H1 (cell line): Measurements from ENCODE around the gene CNTF. TPM values are rescaled to one million over a fixed set of nuclear protein-coding genes. Genes with fewer than 3 reads are reported as not detected.

ENCODE experiments used
- CTCF ChIA-PET: fragments of 300-600 bp; sonication (Branson Sonifier 250); formaldehyde crosslinking; loops from one replicate; lab custom pipeline; 2021; ENCODE audit not compliant: partially characterized antibody; lab: Charles Lee
- POLR2A ChIA-PET: fragments of 300-600 bp; sonication (Branson Sonifier 250); formaldehyde crosslinking; loops from one replicate; lab custom pipeline; 2021; ENCODE audit warnings: inconsistent platforms; ENCODE audit not compliant: partially characterized antibody; lab: Charles Lee
- DNase-seq, 2 experiments: peaks; one replicate each; pipeline versions ENCODE4 v3.0.0 to v3.0.0-alpha.2; 2010 to 2022; ENCODE audit warnings: low spot score in 2 of 2, low read depth in 1 of 2, mixed read lengths in 1 of 2
- FAIRE-seq: peaks from 2 replicates; lab custom pipeline; 2011; peaks lifted over from hg19 to GRCh38; lab: Jason Lieb, UNC
- H2AFZ ChIP-seq: 2 replicates; pipeline ENCODE4 v1.8.1; 2012; ENCODE audit warnings: low read length, inconsistent platforms
- H2AK5ac ChIP-seq: 2 replicates; pipeline ENCODE4 v1.6.1; 2013; ENCODE audit warnings: low read depth, low read length
- H2BK120ac ChIP-seq: replicated peaks from 2 replicates; pipeline ENCODE3; 2013; ENCODE audit warnings: low read depth, low read length, inconsistent platforms
- H2BK12ac ChIP-seq: 2 replicates; pipeline ENCODE4 v1.6.1; 2013; ENCODE audit warnings: low read depth, low read length
- H2BK15ac ChIP-seq: 2 replicates; pipeline ENCODE4 v1.6.1; 2013; ENCODE audit warnings: low read length
- H2BK20ac ChIP-seq: 2 replicates; pipeline ENCODE4 v1.6.1; 2013; ENCODE audit warnings: low read length
- H2BK5ac ChIP-seq: 2 replicates; pipeline ENCODE4 v1.6.1; 2013; ENCODE audit warnings: low read depth, low read length
- H3K14ac ChIP-seq: 2 replicates; pipeline ENCODE4 v1.6.1; 2013; ENCODE audit warnings: inconsistent platforms; ENCODE audit not compliant: insufficient read length
- H3K18ac ChIP-seq: 2 replicates; pipeline ENCODE4 v1.6.1; 2013; ENCODE audit warnings: low read length; ENCODE audit errors: extremely low read depth
- H3K23ac ChIP-seq: 2 replicates; pipeline ENCODE4 v1.6.1; 2013; ENCODE audit warnings: inconsistent platforms; ENCODE audit not compliant: insufficient read length
- H3K23me2 ChIP-seq: 2 replicates; pipeline ENCODE4 v1.6.1; 2013; ENCODE audit warnings: low read depth, low read length
- H3K27ac ChIP-seq: 2 replicates; pipeline ENCODE4 v1.6.1; 2011; ENCODE audit warnings: low read depth, low read length, inconsistent platforms
- H3K27me3 ChIP-seq, 4 experiments: replicated peaks in 1 of 4; 1 replicate in 1 of 4; 2 replicates in 3 of 4; pipeline versions ENCODE4 v1.6.1 to v1.8.1; 2011 to 2013; ENCODE audit warnings: low read length in 3 of 4, mild to moderate bottlenecking in 3 of 4, inconsistent platforms in 2 of 4, mixed read lengths in 2 of 4, moderate library complexity in 1 of 4; ENCODE audit not compliant: control insufficient read depth in 3 of 4, insufficient read depth in 3 of 4; ENCODE audit errors: extremely low read depth in 1 of 4
- H3K36me3 ChIP-seq, 4 experiments: 2 replicates each; pipeline versions ENCODE4 v1.6.1 to v1.8.1; 2011 to 2013; ENCODE audit warnings: mild to moderate bottlenecking in 4 of 4, low read length in 3 of 4, moderate library complexity in 2 of 4, control low read depth in 1 of 4, inconsistent platforms in 1 of 4; ENCODE audit not compliant: insufficient read depth in 4 of 4, control insufficient read depth in 2 of 4
- H3K4ac ChIP-seq: replicated peaks from 2 replicates; pipeline ENCODE3; 2013; ENCODE audit warnings: low read length, low read depth, mixed read lengths, inconsistent platforms; ENCODE audit not compliant: insufficient read length
- H3K4me1 ChIP-seq, 4 experiments: replicated peaks in 1 of 4; 1 replicate in 1 of 4; 2 replicates in 3 of 4; pipeline versions ENCODE4 v1.6.1 to v1.8.1; 2011 to 2013; ENCODE audit warnings: low read length in 3 of 4, inconsistent platforms in 2 of 4, mixed read lengths in 1 of 4; ENCODE audit not compliant: insufficient read depth in 4 of 4, control insufficient read depth in 3 of 4
- H3K4me2 ChIP-seq, 2 experiments: 2 replicates each; pipeline versions ENCODE4 v1.6.1 to v1.8.1; 2011 to 2013; ENCODE audit warnings: low read depth in 2 of 2, low read length in 2 of 2, control low read depth in 1 of 2, inconsistent platforms in 1 of 2, mild to moderate bottlenecking in 1 of 2; ENCODE audit not compliant: insufficient read depth in 1 of 2
- H3K4me3 ChIP-seq, 4 experiments: fragments of 200-600, 300-600 bp in 1 of 4; sonication (generic), shearing (Covaris generic), sonication (Bioruptor Twin) in 1 of 4; 2 replicates each; pipeline versions ENCODE4 v1.5.1 to v1.8.1; 2011 to 2016; ENCODE audit warnings: low read length in 4 of 4, low read depth in 3 of 4, control low read depth in 2 of 4, inconsistent platforms in 2 of 4, mild to moderate bottlenecking in 2 of 4, mixed read lengths in 1 of 4, moderate library complexity in 1 of 4; ENCODE audit not compliant: insufficient read depth in 2 of 4; ENCODE audit errors: extremely low read depth in 1 of 4
- H3K56ac ChIP-seq: replicated peaks from 2 replicates; pipeline ENCODE3; 2013; ENCODE audit warnings: low read depth, mild to moderate bottlenecking, mixed read lengths, low read length, inconsistent platforms; ENCODE audit not compliant: insufficient read length
- H3K79me1 ChIP-seq: 2 replicates; pipeline ENCODE4 v1.6.1; 2013; ENCODE audit warnings: low read depth, low read length, control low read depth
- H3K79me2 ChIP-seq, 2 experiments: 2 replicates each; pipeline versions ENCODE4 v1.6.1 to v1.8.1; 2012 to 2013; ENCODE audit warnings: low read length in 2 of 2, mild to moderate bottlenecking in 2 of 2, inconsistent platforms in 1 of 2; ENCODE audit not compliant: insufficient read depth in 2 of 2, control insufficient read depth in 1 of 2
- H3K9ac ChIP-seq, 4 experiments: replicated peaks in 1 of 4; 1 replicate in 1 of 4; 2 replicates in 3 of 4; pipeline versions ENCODE4 v1.6.1 to v1.8.1; 2011 to 2013; ENCODE audit warnings: low read depth in 3 of 4, low read length in 3 of 4, control low read depth in 2 of 4, mild to moderate bottlenecking in 2 of 4, moderate library complexity in 2 of 4, inconsistent platforms in 1 of 4; ENCODE audit errors: extremely low read depth in 1 of 4
- H3K9me3 ChIP-seq, 2 experiments: 2 replicates each; pipeline versions ENCODE4 v1.6.1 to v1.8.1; 2012 to 2013; ENCODE audit warnings: mild to moderate bottlenecking in 2 of 2, moderate library complexity in 2 of 2, control low read depth in 1 of 2, inconsistent platforms in 1 of 2, low read depth in 1 of 2, low read length in 1 of 2, mixed read lengths in 1 of 2; ENCODE audit not compliant: insufficient read depth in 2 of 2
- H4K20me1 ChIP-seq, 2 experiments: replicated peaks in 1 of 2; 2 replicates each; pipeline versions ENCODE3 to v1.8.1; 2011 to 2013; ENCODE audit warnings: inconsistent platforms in 2 of 2, low read length in 2 of 2, mild to moderate bottlenecking in 1 of 2; ENCODE audit not compliant: insufficient read depth in 2 of 2, control insufficient read depth in 1 of 2
- H4K5ac ChIP-seq: 2 replicates; pipeline ENCODE4 v1.6.1; 2013; ENCODE audit warnings: low read length, low read depth, mixed read lengths, inconsistent platforms; ENCODE audit not compliant: insufficient read length
- H4K8ac ChIP-seq: 2 replicates; pipeline ENCODE4 v1.8.0; 2013; ENCODE audit warnings: mild to moderate bottlenecking, moderate library complexity, low read length, inconsistent platforms; ENCODE audit not compliant: insufficient read depth; ENCODE audit errors: extremely low read depth
- H4K91ac ChIP-seq: replicated peaks from 2 replicates; pipeline ENCODE3; 2013; ENCODE audit warnings: low read length, mixed read lengths, inconsistent platforms; ENCODE audit not compliant: insufficient read length
- BACH1 ChIP-seq: IDR thresholded peaks from 2 replicates; pipeline ENCODE4 v1.6.1; 2012; ENCODE audit warnings: low read length, improper control_type of control experiment
- CHD1 ChIP-seq: IDR thresholded peaks from 2 replicates; pipeline ENCODE4 v1.6.1; 2012; ENCODE audit warnings: low read depth, low read length, improper control_type of control experiment
- CREB1 ChIP-seq: IDR thresholded peaks from 2 replicates; pipeline ENCODE4 v1.6.1; 2012; ENCODE audit warnings: inconsistent platforms
- GTF2F1 ChIP-seq: IDR thresholded peaks from 2 replicates; pipeline ENCODE4 v1.6.1; 2012; ENCODE audit warnings: low read depth, low read length, improper control_type of control experiment, borderline replicate concordance
- MAFK ChIP-seq: IDR thresholded peaks from 2 replicates; pipeline ENCODE4 v1.6.1; 2012; ENCODE audit warnings: low read depth, mild to moderate bottlenecking, improper control_type of control experiment, low read length
- SRF ChIP-seq: IDR thresholded peaks from 2 replicates; pipeline ENCODE4 v1.6.1; 2011; ENCODE audit warnings: mild to moderate bottlenecking, low read depth, low read length, moderate library complexity
- WGBS, 2 experiments: shearing (Covaris generic) in 1 of 2; methylation state at CpG; one replicate each; pipeline versions ENCODE4 v1.1.6 to v1.1.7; 2013 to 2015; ENCODE audit warnings: low lambda C conversion rate in 2 of 2, mixed read lengths in 2 of 2, inconsistent platforms in 1 of 2, low coverage in 1 of 2, missing lambda C conversion rate in 1 of 2; ENCODE audit not compliant: insufficient replicate concordance in 2 of 2, insufficient coverage in 1 of 2, insufficient read length in 1 of 2; ENCODE audit errors: extremely low coverage in 1 of 2, missing lambda C conversion rate in 1 of 2; 5-methylcytosine and 5-hydroxymethylcytosine counted together
- polyA plus RNA-seq, 7 experiments: library from polyadenylated mRNA; depleted of rRNA in 3 of 7; stranded (reverse) in 5 of 7; unstranded in 2 of 7; fragments of >200 nt in 5 of 7; fragments of 200-250 nt in 2 of 7; gene quantifications; 1 replicate in 5 of 7; 2 replicates in 1 of 7; 4 replicates in 1 of 7; pipeline versions ENCODE4 v1.2.1 to v1.2.3, GENCODE V29; 2011 to 2013; ENCODE audit warnings: missing spikeins in 2 of 7, mixed read lengths in 2 of 7
- total RNA-seq: library from RNA; stranded (reverse); fragmentation: NEBNext Ultra II Directional; extraction: Animal tissue kit (Norgen Biotek cat#: 25700); gene quantifications from 2 replicates; pipeline ENCODE4 v1.2.1, GENCODE V29; 2021
- TF ChIP-seq, protein P1 (sequence below): IDR thresholded peaks from 2 replicates; pipeline ENCODE4 v1.6.1; 2012; ENCODE audit warnings: low read length, inconsistent platforms

The CNTF gene
- total and polyA plus RNA-seq, 2 of the 8 experiments (the other 6 are each of a cell fraction or from before 2014, with no cell fraction given): 0.41 to 1.5 TPM

DNA sequence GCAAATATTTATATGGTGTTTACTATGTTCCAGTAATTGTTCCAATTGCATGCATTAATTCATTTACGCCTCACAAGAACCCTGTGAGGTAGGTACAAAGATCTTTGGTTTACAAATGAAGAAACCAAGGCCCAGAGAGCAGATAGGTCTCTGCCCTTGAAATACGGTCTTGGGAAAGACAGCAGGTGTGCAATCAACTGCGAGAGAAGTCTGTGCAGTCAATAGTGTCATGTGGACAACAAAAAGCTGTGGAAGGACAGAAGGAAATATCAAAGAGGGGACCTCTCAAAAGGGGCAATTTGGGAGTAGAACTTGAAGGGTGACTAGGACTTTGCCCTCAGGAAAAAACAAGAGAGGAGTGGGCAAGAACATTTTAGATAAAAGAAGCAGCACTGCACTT, 8.9 kb downstream of the CNTF start:
- H3K27me3 ChIP-seq: no peaks in the 10 kb centered on the region
- no peaks in the 10 kb centered on the region for H4K20me1 ChIP-seq
- H3K18ac ChIP-seq: no peak overlapping the region
- H2BK5ac ChIP-seq: no peak overlapping the region
- H3K9me3 ChIP-seq: no peaks in the 10 kb centered on the region
- H3K23ac ChIP-seq: no peak overlapping the region
- H3K14ac ChIP-seq: no peak overlapping the region
- H4K5ac ChIP-seq: no peak overlapping the region
- FAIRE-seq: no peak
- no peak overlapping the region for H3K9ac ChIP-seq
- TF ChIP-seq CHD1 (no peak), MAFK (no peak), BACH1 (no peak), GTF2F1 (no peak), CREB1 (no peak), SRF (no peak)
- TF ChIP-seq, protein P1, sequence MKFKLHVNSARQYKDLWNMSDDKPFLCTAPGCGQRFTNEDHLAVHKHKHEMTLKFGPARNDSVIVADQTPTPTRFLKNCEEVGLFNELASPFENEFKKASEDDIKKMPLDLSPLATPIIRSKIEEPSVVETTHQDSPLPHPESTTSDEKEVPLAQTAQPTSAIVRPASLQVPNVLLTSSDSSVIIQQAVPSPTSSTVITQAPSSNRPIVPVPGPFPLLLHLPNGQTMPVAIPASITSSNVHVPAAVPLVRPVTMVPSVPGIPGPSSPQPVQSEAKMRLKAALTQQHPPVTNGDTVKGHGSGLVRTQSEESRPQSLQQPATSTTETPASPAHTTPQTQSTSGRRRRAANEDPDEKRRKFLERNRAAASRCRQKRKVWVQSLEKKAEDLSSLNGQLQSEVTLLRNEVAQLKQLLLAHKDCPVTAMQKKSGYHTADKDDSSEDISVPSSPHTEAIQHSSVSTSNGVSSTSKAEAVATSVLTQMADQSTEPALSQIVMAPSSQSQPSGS: no peak
- H2BK20ac ChIP-seq: no peak overlapping the region
- no peak overlapping the region for H2BK15ac ChIP-seq
- H3K56ac ChIP-seq: no peak overlapping the region
- no peak overlapping the region for H2BK12ac ChIP-seq
- H4K91ac ChIP-seq: no peak overlapping the region
- H2AK5ac ChIP-seq: no peak overlapping the region
- H4K8ac ChIP-seq: no peak overlapping the region
- no peaks in the 10 kb centered on the region for H3K79me2 ChIP-seq
- CTCF ChIA-PET: interaction anchor here (0.6 kb wide), 1 partner anchor 39 kb away, joined by 3 read pairs; no protein-coding TSS in a partner anchor
- no peak overlapping the region for H2AFZ ChIP-seq
- no peak overlapping the region for H3K4me3 ChIP-seq
- no peaks in the 10 kb centered on the region for H3K79me1 ChIP-seq
- no peak overlapping the region for H3K4ac ChIP-seq
- H2BK120ac ChIP-seq: no peak overlapping the region
- H3K23me2 ChIP-seq: no peaks in the 10 kb centered on the region
- H3K36me3 ChIP-seq: peaks cover 0 to 4% (median 0%) of the 10 kb centered on the region in 4 experiments; a peak in 1 of 8 replicates
- POLR2A ChIA-PET: no interaction called here
- H3K27ac ChIP-seq: no peak overlapping the region
- H3K4me2 ChIP-seq: no peak overlapping the region
- 91% methylated on average over 3 of the region's 3 CpGs; no CpG with 5 or more reads in 1 of the 2 experiments for WGBS, 2 experiments
- H3K4me1 ChIP-seq: peaks cover 0 to 4% (median 1%) of the 10 kb centered on the region in 4 experiments; a peak in 2 of 7 replicates
- no peak for DNase-seq
